HepG2 (cell line): ENCODE results near the gene TMEM204. TPM values are rescaled to one million over a fixed set of nuclear protein-coding genes. Genes with fewer than 3 reads are reported as not detected.

Experiments used
- CC2D1A ChIP-seq: sonication (generic); formaldehyde crosslinking; IDR thresholded peaks from 2 replicates; pipeline ENCODE4 v1.8.1; 2023; ENCODE audit warnings: mild to moderate bottlenecking, missing genetic modification reagents
- CCAR2 ChIP-seq: fragments of 200-400 bp; formaldehyde crosslinking; optimal IDR thresholded peaks from 2 replicates; pipeline ENCODE3; 2018; ENCODE audit warnings: low read depth, mild to moderate bottlenecking, low read length, moderate library complexity
- CHD2 ChIP-seq: IDR thresholded peaks from 2 replicates; pipeline ENCODE4 v1.6.1; 2011; ENCODE audit warnings: low read depth, low read length, improper control_type of control experiment
- CREB3 ChIP-seq: sonication (generic); formaldehyde crosslinking; IDR thresholded peaks from 2 replicates; pipeline ENCODE4 v1.5.0; 2020; ENCODE audit warnings: missing genetic modification reagents
- DBP ChIP-seq: sonication (generic); formaldehyde crosslinking; IDR thresholded peaks from 2 replicates; pipeline ENCODE4 v1.4.0; 2020; ENCODE audit warnings: missing genetic modification reagents; ENCODE audit errors: not compliant biosample characterization
- FOSL1 ChIP-seq: sonication (generic); formaldehyde crosslinking; IDR thresholded peaks from 2 replicates; pipeline ENCODE4 v1.9.0; 2021; ENCODE audit warnings: missing genetic modification reagents, borderline replicate concordance
- HES4 ChIP-seq: sonication (generic); formaldehyde crosslinking; IDR thresholded peaks from 2 replicates; pipeline ENCODE4 v1.9.0; 2021; ENCODE audit warnings: mild to moderate bottlenecking, missing genetic modification reagents, borderline replicate concordance
- JARID2 ChIP-seq: sonication (generic); formaldehyde crosslinking; IDR thresholded peaks from 2 replicates; pipeline ENCODE4 v1.8.1; 2023; ENCODE audit warnings: missing genetic modification reagents, inconsistent platforms; ENCODE audit not compliant: insufficient replicate concordance
- KDM1A ChIP-seq: IDR thresholded peaks from 2 replicates; pipeline ENCODE4 v1.6.1; 2016; ENCODE audit warnings: missing compliant biosample characterization
- MIER3 ChIP-seq: IDR thresholded peaks from 2 replicates; pipeline ENCODE4 v1.6.1; 2016; ENCODE audit warnings: missing compliant biosample characterization, borderline replicate concordance
- MXI1 ChIP-seq: IDR thresholded peaks from 3 replicates; pipeline ENCODE4 v1.6.1; 2012; ENCODE audit warnings: low read depth, low read length, inconsistent platforms, borderline replicate concordance
- NFATC3 ChIP-seq: sonication (generic); formaldehyde crosslinking; IDR thresholded peaks from 2 replicates; pipeline ENCODE4 v1.5.1; 2020; ENCODE audit warnings: mild to moderate bottlenecking, missing genetic modification reagents
- PHB2 ChIP-seq: fragments of 450-650 bp; IDR thresholded peaks from 2 replicates; pipeline ENCODE4 v1.6.1; 2018; ENCODE audit not compliant: partially characterized antibody
- PHF20 ChIP-seq: sonication (generic); formaldehyde crosslinking; IDR thresholded peaks from 2 replicates; pipeline ENCODE4 v1.5.0; 2020; ENCODE audit warnings: mild to moderate bottlenecking, missing genetic modification reagents
- RBM22 ChIP-seq: fragments of 200-400 bp; formaldehyde crosslinking; optimal IDR thresholded peaks from 2 replicates; pipeline ENCODE3; 2017; ENCODE audit warnings: mild to moderate bottlenecking, low read length, moderate library complexity
- SMAD1 ChIP-seq: sonication (generic); formaldehyde crosslinking; IDR thresholded peaks from 2 replicates; pipeline ENCODE4 v1.4.0; 2020; ENCODE audit warnings: missing genetic modification reagents, low read depth, mild to moderate bottlenecking, borderline replicate concordance
- SOX5 ChIP-seq: IDR thresholded peaks from 2 replicates; pipeline ENCODE4 v1.6.1; 2016; ENCODE audit warnings: borderline replicate concordance
- SP4 ChIP-seq: sonication (generic); formaldehyde crosslinking; IDR thresholded peaks from 2 replicates; pipeline ENCODE4 v1.8.1; 2023; ENCODE audit warnings: mild to moderate bottlenecking, missing genetic modification reagents
- TAF15 ChIP-seq: fragments of 200-400 bp; formaldehyde crosslinking; IDR thresholded peaks from one replicate; pipeline ENCODE4 v1.6.1; 2018; ENCODE audit warnings: mild to moderate bottlenecking, low read depth, low read length; ENCODE audit not compliant: poor library complexity, severe bottlenecking
- ZBTB37 ChIP-seq: sonication (generic); formaldehyde crosslinking; IDR thresholded peaks from 2 replicates; pipeline ENCODE4 v1.4.0; 2020; ENCODE audit warnings: mild to moderate bottlenecking, missing genetic modification reagents
- ZC3H13 ChIP-seq: sonication (generic); formaldehyde crosslinking; IDR thresholded peaks from 2 replicates; pipeline ENCODE4 v1.8.1; 2023; ENCODE audit warnings: mild to moderate bottlenecking, missing genetic modification reagents, moderate library complexity
- ZFY ChIP-seq: sonication (generic); formaldehyde crosslinking; IDR thresholded peaks from 2 replicates; pipeline ENCODE4 v1.4.0; 2020; ENCODE audit warnings: missing genetic modification reagents
- ZNF138 ChIP-seq: sonication (generic); formaldehyde crosslinking; IDR thresholded peaks from 2 replicates; pipeline ENCODE4 v1.5.0; 2020; ENCODE audit warnings: mild to moderate bottlenecking, low read depth, missing genetic modification reagents
- ZNF20 ChIP-seq: sonication (generic); formaldehyde crosslinking; IDR thresholded peaks from 2 replicates; pipeline ENCODE4 v1.4.0; 2020; ENCODE audit warnings: mild to moderate bottlenecking, moderate library complexity, missing genetic modification reagents
- ZNF558 ChIP-seq: sonication (generic); formaldehyde crosslinking; IDR thresholded peaks from 2 replicates; pipeline ENCODE4 v1.9.0; 2022; ENCODE audit warnings: mild to moderate bottlenecking, missing genetic modification reagents, borderline replicate concordance
- ZNF563 ChIP-seq: sonication (generic); formaldehyde crosslinking; IDR thresholded peaks from 2 replicates; pipeline ENCODE4 v1.8.0; 2022; ENCODE audit warnings: mild to moderate bottlenecking, moderate library complexity, missing genetic modification reagents
- ZNF724P ChIP-seq: sonication (generic); formaldehyde crosslinking; IDR thresholded peaks from 2 replicates; pipeline ENCODE4 v1.8.0; 2022; ENCODE audit warnings: missing genetic modification reagents, borderline replicate concordance
- polyA plus RNA-seq, 8 experiments: library from polyadenylated mRNA; depleted of rRNA in 3 of 8; stranded (reverse) in 7 of 8; unstranded in 1 of 8; fragments of >200 nt; fragmentation: Illumina TruSeq in 4 of 8; extraction: Trizol in 4 of 8; gene quantifications; 2 replicates each; pipeline versions ENCODE4 v1.2.1 to v1.2.3, GENCODE V29; 2011 to 2016; ENCODE audit warnings: low read depth in 4 of 8, missing spikeins in 1 of 8, mixed read lengths in 1 of 8; ENCODE audit not compliant: insufficient read depth in 1 of 8
- total RNA-seq, 5 experiments: library from RNA; depleted of rRNA; stranded (reverse); fragments of >200 nt; fragmentation: Illumina TruSeq; extraction: Trizol; gene quantifications; 2 replicates each; pipeline ENCODE4 v1.2.3, GENCODE V29; 2016; ENCODE audit warnings: low read depth in 1 of 5

The TMEM204 gene
- total and polyA plus RNA-seq, 2 of the 13 experiments (the other 11 are each of a cell fraction or from before 2014, with no cell fraction given): not detected

- no peak for TF ChIP-seq KDM1A (CRISPR knock-in tag)
- no peak for TF ChIP-seq CHD2
- 0 out of 2 replicates have a peak, but pooled peaks have one; percentile 16 for TF ChIP-seq MIER3 (CRISPR knock-in tag)
- TF ChIP-seq CC2D1A (CRISPR knock-in tag): no peak
- no peak for TF ChIP-seq RBM22
- peak; percentile 91; the same call in 1 of the 3 replicates for TF ChIP-seq MXI1
- TF ChIP-seq CCAR2: no peak
- no peak for TF ChIP-seq TAF15
- TF ChIP-seq NFATC3 (CRISPR knock-in tag): no peak
- 0 out of 2 replicates have a peak, but pooled peaks have one; percentile 17 for TF ChIP-seq SOX5
- TF ChIP-seq SP4 (CRISPR knock-in tag): peak; percentile 72
- no peak for TF ChIP-seq FOSL1
- TF ChIP-seq ZNF563: no peak; the same call in 1 of the 2 replicates
- no peak for TF ChIP-seq ZNF138 (CRISPR knock-in tag)
- TF ChIP-seq ZC3H13 (CRISPR knock-in tag): no peak
- TF ChIP-seq ZFY: peak; percentile 90
- TF ChIP-seq JARID2 (CRISPR knock-in tag): no peak
- TF ChIP-seq ZNF20: no peak
- no peak; the same call in 1 of the 2 replicates for TF ChIP-seq ZNF724P (CRISPR knock-in tag)
- no peak; the same call in 1 of the 2 replicates for TF ChIP-seq ZNF558 (CRISPR knock-in tag)
- no peak for TF ChIP-seq DBP
- no peak for TF ChIP-seq HES4 (CRISPR knock-in tag)
- TF ChIP-seq PHF20: peak; percentile 80
- no peak for TF ChIP-seq SMAD1
- TF ChIP-seq PHB2: no peak
- no peak for TF ChIP-seq ZBTB37 (CRISPR knock-in tag)
- TF ChIP-seq CREB3 (CRISPR knock-in tag): no peak
Observed at GRCh38 chr16:1492923-1493745, 40.3 kb upstream of the TMEM204 start, which contains the start of gene TELO2 (continued).
